Activated T-helper 1 cell treated with anti-CD3 and anti-CD28 coated beads, Interleukin-2, amount 50 U/mL, for 16 hours (primary cell): ENCODE data around the gene ASTN1.

Experiments used
- DNase-seq, 2 donors: peaks; one replicate each; pipeline ENCODE4 v3.0.0-alpha.2; 2020; ENCODE audit warnings: low read depth in 1 of 2, low spot score in 1 of 2

Gene ASTN1

GRCh38 chr1:176932114-176933104, 232.1 kb downstream of the ASTN1 start:
- no peak for DNase-seq

DNA sequence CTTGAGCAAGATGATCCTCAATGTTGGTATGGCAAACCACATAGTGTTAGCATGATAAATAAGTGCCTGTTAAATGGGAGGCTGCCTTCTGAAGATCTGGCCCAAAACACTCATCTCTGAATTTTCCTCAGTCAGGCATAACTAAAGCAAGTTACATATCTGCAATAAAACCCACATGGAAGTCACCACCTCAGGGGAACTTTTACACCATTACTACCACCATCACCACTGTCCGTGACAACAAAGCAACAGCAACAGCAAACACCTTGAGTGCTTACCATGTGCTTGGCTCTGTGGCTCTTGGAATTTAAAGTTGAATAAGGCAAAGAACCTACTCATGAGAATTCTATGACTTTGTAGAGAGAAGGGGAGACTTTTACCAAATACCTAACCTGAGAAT, 233.0 kb downstream of the ASTN1 start:
- DNase-seq: no peak

DNA sequence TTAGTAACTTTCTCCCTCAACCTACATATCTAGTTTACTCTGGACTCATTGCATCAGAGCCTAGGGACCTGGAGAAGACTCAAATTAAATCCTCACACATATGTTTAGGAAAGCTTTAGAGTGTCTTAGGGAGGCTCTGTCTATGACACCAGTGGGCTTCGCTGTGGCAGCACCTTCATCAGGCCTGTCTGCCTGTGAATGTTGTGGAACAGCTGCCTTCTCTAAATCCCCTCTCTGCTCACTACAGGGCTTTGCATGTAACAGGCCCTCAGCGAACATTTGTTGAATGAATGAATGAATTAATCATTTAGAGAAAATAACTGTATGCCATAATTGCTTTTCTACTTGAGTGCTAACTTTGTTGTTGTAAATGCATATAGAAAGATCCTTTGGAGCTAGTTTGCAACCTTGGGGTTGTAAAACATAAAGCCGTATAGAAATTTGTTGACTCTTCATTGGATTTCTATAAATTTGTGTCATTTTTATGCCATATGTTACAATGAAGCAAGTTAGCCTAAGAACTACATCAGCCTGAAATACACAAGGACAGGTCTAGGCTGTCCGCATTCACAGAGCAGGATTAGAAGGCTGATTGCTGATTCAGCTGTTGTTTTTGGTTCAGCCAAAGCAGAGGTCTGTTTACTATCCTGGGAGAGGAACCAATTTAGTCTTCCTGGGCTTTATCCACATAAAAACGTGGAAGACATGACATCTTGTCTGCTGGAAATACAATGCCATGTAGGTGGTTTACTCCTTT, 238.0 kb downstream of the ASTN1 start:
- DNase-seq: no peak

- DNase-seq: no peak
Observed at GRCh38 chr1:176925223-176925622, 239.3 kb downstream of the ASTN1 start.

DNA sequence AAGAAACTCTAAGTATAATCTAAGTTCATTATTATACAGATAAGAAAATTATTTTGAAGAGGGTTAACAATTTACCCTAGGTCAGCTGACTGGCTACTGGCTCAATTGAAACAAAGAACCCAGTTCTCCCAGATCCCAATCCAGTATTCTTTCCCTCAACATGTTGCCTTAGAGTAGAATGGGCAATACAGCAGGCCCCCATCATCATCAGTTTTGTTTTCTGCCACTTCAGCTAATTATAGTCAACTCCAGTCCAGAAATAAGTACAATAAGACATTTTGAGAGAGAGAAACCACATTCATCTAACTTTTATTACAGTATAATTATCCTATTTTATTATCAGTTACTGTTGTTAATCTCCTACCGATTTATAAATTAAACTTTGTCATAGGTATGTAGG, 241.2 kb downstream of the ASTN1 start:
- no peak for DNase-seq

DNA sequence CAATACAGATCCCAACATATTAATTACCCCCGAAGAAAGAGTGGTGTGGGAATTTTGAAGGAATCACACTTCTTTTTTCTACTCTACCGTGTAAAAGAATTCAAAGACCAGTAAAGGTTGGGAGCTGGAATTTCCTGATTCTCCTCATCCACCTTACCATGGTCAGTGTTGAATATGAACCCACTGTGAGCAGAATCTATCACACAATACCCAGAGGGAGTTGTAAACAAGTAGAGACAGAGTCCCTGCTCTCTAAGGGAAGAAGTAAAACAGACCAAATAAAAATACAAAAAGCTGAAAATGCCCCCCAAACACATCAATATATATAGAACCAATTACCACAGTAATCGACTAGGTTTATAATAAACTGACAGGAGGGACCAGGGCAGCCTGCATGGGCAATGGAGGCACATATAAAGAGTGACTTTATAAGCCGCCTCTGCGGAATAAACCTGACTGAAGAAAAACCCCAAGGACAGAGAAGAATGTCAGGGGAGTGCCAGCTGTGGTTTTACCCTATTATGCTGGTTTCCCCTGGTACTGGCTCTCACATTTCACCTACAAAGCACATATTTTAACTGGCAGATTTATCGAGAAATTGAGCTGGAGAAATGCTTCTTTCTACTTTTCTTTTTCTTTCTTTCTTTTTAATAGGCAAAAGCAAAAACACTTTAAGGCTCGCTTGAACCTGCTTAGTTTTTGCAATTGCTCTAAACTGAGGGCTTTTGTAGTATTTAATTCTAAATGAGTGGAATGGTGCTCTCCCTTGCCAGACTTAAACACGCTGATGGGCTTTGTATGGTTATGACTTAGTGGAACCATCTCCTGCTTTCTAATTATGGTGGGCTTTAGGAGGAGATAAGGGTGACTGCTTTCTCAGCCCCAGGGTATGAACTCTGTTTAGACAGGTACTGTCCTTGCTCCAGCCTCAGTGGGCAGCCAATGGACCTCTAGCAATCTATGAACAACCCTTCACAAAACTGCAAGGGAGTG, 244.8 kb downstream of the ASTN1 start:
- no peak for DNase-seq

DNA sequence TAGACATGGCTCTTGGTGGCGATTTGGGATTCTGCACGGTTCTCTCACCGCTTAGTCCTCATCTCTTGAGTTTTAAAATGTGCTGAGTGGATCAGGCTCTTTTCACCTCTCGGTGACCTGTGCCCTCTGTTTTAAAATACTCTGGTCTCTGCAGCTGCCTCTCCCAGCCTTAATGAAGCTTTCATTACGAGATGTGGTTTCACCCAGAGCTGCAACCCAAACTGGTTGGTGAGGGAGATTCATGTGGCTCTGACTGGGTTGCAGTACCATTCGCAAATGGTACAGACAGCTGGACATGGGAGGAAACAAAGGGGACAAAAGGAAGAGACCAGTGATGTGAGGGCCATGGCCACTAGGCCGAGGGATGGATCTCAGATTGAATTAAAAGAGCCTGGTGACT, 258.9 kb downstream of the ASTN1 start:
- no peak for DNase-seq

DNA sequence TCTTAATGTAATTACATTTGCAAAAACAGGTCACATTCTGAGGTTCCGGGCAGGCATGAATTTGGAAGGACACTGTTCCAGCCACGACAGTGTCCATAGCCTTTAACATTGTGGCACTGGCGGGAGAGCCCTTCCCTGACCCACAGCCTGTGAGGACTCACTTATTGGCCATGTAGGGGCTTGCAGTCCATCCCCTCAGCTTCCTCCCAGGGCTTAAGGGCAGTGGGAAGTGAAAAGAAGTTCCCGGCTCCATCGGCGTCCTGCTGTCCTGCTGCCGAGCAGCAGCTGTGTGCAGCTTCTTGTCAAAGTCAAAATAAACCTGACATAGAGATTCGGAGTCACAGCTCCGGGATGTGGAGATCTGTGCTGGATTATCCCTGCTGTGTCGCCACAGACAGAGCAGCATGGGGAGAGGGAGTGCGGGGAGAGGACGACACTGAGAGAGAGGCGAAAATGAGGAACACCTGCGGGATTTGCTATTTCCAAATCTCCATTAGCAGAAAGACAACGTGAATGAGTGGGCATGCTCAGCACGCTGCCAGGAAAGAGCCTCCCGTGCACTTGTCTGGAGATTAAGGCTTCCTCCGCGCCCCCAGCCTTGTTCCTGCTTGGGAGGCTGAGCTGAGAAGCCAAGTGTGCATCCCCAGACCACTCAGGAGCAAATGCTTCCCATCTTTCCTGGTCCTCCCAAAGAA, 260.3 kb downstream of the ASTN1 start:
- no peak for DNase-seq

DNA sequence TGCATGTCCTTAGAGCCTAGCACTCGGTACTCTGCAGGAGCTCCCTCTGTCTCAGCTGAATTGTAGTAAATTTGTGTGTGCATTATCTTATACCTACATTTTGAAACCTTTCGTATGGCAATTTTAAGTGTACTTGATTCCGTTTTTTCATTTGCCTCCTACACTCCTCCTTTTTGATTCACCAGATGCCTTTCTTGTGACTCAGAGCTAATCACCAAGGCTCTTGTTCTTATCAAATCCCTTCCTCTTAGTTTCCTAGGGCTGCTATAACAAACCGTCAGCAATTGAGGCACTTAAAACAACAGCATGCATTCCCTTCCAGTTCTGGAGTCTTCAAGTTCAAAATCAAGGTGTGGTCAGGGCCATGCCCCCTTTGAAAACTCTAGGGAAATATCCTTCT, 261.0 kb downstream of the ASTN1 start:
- DNase-seq: no peak

DNA sequence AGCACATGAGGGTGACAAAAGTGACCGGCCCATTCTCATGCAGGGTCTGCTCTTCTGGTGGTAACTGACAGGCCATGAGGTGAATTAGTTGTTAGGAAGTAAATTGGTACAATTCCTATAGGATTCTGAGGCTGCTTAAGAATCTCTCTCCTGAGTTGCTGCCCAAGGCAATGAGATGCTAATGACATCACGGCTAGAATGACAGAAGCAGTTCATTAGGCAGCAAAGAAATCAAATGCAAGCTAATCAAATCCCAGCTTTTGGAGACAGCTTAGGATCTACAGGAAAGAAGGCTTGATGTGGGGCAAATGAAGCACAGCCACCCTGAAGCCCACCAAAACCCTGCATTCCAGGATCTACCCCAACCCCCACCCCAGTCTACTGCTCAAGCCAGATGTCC, 265.2 kb downstream of the ASTN1 start:
- no peak for DNase-seq

DNA sequence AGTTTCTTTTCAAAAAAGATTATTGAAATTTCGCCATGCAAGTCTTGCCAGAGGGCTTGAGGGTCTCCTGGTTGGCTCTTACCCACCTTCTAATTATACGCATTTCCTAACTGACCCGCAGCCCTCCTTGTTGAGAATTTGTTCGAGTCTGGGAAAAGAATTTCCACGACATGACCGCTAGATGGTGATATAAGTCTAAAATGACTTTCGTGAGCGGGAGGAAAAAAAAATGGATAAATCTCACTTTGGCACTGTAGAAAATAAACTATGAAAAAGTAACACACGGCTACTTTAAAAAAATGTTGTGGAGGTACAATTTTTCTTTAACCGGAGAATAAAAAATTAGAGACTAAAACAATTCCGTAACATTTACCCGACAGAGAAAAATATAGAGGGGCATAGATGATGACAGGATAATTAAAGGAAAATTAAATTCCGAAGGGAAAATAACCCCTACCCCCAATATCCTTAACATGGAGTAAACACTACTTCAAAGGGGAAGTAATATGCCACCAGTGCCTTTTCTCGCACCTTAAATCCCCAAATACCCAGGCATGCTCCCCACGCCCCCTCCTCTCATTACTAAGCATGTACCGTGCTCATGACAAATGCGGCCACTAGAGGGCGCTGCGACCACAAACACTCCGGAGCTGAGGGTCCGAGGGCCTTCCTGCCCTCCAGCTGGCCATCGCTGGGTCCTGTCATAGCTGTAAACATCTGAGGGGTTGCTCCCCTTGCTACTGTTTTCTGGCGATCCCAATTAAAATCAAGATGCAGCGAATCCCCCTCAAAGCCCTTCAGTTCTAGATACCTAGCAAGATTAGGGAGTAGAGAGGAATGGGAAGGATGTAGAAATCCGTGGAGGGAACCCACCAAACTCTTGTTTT, 266.9 kb downstream of the ASTN1 start:
- no peak for DNase-seq

- no peak for DNase-seq
Observed at GRCh38 chr1:176896216-176896615, 268.3 kb downstream of the ASTN1 start.

- no peak for DNase-seq
Observed at GRCh38 chr1:176894450-176894849, 270.1 kb downstream of the ASTN1 start.

- no peak for DNase-seq
Observed at GRCh38 chr1:176893625-176894352, 270.7 kb downstream of the ASTN1 start.

- no peak for DNase-seq
Observed at GRCh38 chr1:176888471-176889032, 276.0 kb downstream of the ASTN1 start.

GRCh38 chr1:176885751-176886150, 278.8 kb downstream of the ASTN1 start:
- DNase-seq: no peak

GRCh38 chr1:176885341-176885740, 279.2 kb downstream of the ASTN1 start:
- no peak for DNase-seq

GRCh38 chr1:176884911-176885310, 279.6 kb downstream of the ASTN1 start:
- DNase-seq: no peak
